CD8-positive, alpha-beta memory T cell (primary cell): ENCODE results near the gene SUPT4H1. TPM values are rescaled to one million over a fixed set of nuclear protein-coding genes. Genes with fewer than 3 reads are reported as not detected.
"Not testable (repeated sequence)": the region's sequence is repeated elsewhere in the genome, so short reads cannot be mapped to it uniquely, and the experiment has no call there.

Experiments
- CTCF ChIA-PET: fragments of 350-600 bp; sonication (Branson Sonifier 250); formaldehyde crosslinking; loops from one replicate; lab custom pipeline; 2021; ENCODE audit warnings: antibody characterized with exemption; lab: Charles Lee
- POLR2A ChIA-PET: fragments of 350-600 bp; sonication (Branson Sonifier 250); formaldehyde crosslinking; loops from one replicate; lab custom pipeline; 2021; ENCODE audit warnings: antibody characterized with exemption; lab: Charles Lee
- DNase-seq, 5 donors: peaks; one replicate each; pipeline versions ENCODE4 v3.0.0 to v3.0.0-alpha.2; 2020 to 2022; ENCODE audit warnings: mixed read lengths in 1 of 5
- H3K27ac ChIP-seq: one replicate; pipeline ENCODE4 v1.7.0; 2013; ENCODE audit warnings: low read depth, mild to moderate bottlenecking, low read length, moderate library complexity
- H3K27me3 ChIP-seq: 2 replicates; pipeline ENCODE4 v1.7.0; 2013; ENCODE audit warnings: low read length, mild to moderate bottlenecking; ENCODE audit not compliant: insufficient read depth, poor library complexity, severe bottlenecking
- H3K36me3 ChIP-seq: 2 replicates; pipeline ENCODE4 v1.7.0; 2013; ENCODE audit warnings: mild to moderate bottlenecking, low read length, moderate library complexity; ENCODE audit not compliant: insufficient read depth
- H3K4me1 ChIP-seq: 2 replicates; pipeline ENCODE4 v1.7.0; 2013; ENCODE audit warnings: mild to moderate bottlenecking, low read length, moderate library complexity; ENCODE audit not compliant: insufficient read depth
- H3K4me3 ChIP-seq: 2 replicates; pipeline ENCODE4 v1.7.0; 2013; ENCODE audit warnings: mild to moderate bottlenecking, low read length
- H3K9me3 ChIP-seq: 2 replicates; pipeline ENCODE4 v1.7.0; 2013; ENCODE audit warnings: mild to moderate bottlenecking, low read length
- H3K27ac Mint-ChIP-seq, 8 donors: one replicate each; pipeline ENCODE4 v1.8.0; 2020 to 2021; ENCODE audit warnings: mixed read lengths in 8 of 8, mild to moderate bottlenecking in 6 of 8, inconsistent platforms in 3 of 8, moderate library complexity in 3 of 8
- H3K27me3 Mint-ChIP-seq, 2 donors: one replicate each; pipeline ENCODE4 v1.8.0; 2020 to 2021; ENCODE audit warnings: mixed read lengths in 2 of 2, mild to moderate bottlenecking in 1 of 2, moderate library complexity in 1 of 2
- H3K36me3 Mint-ChIP-seq, 3 donors: one replicate each; pipeline ENCODE4 v1.8.0; 2020 to 2021; ENCODE audit warnings: mixed read lengths in 3 of 3, inconsistent platforms in 1 of 3, mild to moderate bottlenecking in 1 of 3
- H3K4me1 Mint-ChIP-seq, 3 donors: one replicate each; pipeline ENCODE4 v1.8.0; 2020 to 2021; ENCODE audit warnings: mixed read lengths in 3 of 3, inconsistent platforms in 1 of 3, mild to moderate bottlenecking in 1 of 3
- H3K4me3 Mint-ChIP-seq, 7 donors: one replicate each; pipeline ENCODE4 v1.8.0; 2020 to 2021; ENCODE audit warnings: mixed read lengths in 7 of 7, mild to moderate bottlenecking in 6 of 7, moderate library complexity in 4 of 7, inconsistent platforms in 2 of 7
- H3K9me3 Mint-ChIP-seq, 5 donors: one replicate each; pipeline ENCODE4 v1.8.0; 2020 to 2022; ENCODE audit warnings: mixed read lengths in 5 of 5, mild to moderate bottlenecking in 3 of 5, moderate library complexity in 2 of 5, inconsistent platforms in 1 of 5
- polyA plus RNA-seq: library from polyadenylated mRNA; unstranded; fragments of 300-500 nt; fragmentation: Illumina TruSeq; gene quantifications from one replicate; pipeline ENCODE4 v1.2.3, GENCODE V29; 2021
- total RNA-seq, 2 experiments: library from RNA; stranded (reverse); gene quantifications; one replicate each; pipeline ENCODE4 v1.2.3, GENCODE V29; 2021

Gene SUPT4H1
- 100 to 1,000 TPM; 145 to 149 TPM for total RNA-seq
- 97.5 TPM for polyA plus RNA-seq

DNA sequence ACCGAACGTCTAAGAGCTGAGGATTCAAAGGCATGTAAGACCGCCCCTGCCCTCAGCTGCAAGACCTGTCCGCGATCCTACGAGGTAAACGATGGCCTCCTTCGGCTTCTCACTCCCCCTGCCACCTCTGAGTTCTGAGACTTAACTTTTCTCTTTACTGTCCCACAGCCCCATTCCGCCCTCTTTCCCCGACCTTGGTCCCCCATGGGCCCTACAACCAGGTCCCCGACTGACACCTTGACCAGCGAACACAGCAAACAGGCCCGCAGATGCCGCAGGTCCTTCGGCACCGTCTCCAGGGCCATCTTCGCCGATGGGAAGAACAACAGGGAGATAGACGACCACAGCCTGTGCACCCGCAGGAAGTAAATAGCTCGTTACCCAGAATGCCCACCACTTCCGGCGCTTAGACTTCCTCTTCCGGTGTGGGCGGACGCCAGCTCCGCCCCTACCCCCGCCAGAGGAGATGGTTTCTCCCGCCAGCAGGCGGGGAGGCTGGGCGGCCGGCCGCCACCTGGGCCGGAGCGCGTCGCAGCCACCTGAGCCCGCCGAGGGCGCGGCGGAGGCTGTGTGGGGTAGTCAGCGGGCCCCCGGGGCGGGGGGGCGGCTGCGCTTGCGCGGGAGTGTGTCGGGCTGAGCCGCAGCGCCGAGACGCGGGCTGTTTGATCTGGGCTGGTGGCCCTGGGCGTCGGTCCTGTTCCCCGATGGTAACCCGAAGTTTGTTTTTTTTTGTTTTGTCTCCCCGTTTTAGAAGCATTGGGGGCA is at the start of gene SUPT4H1:
TSS of gene SUPT4H1 (minus strand) at position 371 of the 765 bp plus-strand sequence. CDS start at position 305, 66 bp downstream.
- Mint-ChIP-seq H3K27me3 (no peaks in the 10 kb centered on the region), H3K36me3 (peaks cover 18 to 66% (median 22%) of the 10 kb centered on the region in 3 donors), H3K9me3 (no peaks in the 10 kb centered on the region), H3K4me1 (peaks cover 42 to 68% (median 63%) of the 10 kb centered on the region in 3 donors), H3K27ac (peak within 1 kb of the TSS; percentile 95 to 100 (median 98)), H3K4me3 (peak within 1 kb of the TSS; percentile 95 to 100 (median 99))
- peak; percentile 84 to 95 (median 90) for DNase-seq
- Histone ChIP-seq H3K4me1 (peaks cover 40% of the 10 kb centered on the region), H3K27me3 (no peaks in the 10 kb centered on the region), H3K27ac (peak within 1 kb of the TSS; percentile 93), H3K9me3 (no peaks in the 10 kb centered on the region), H3K4me3 (peak within 1 kb of the TSS; percentile 98), H3K36me3 (peaks cover 29% of the 10 kb centered on the region)
- CTCF ChIA-PET: interaction anchor here (1.1 to 8.7 kb wide), 12 partner anchors 9 to 166 kb away, joined by 3 to 97 read pairs (median 4); partner anchors contain the start of genes HSF5 and RNF43
- POLR2A ChIA-PET: interaction anchor here (0.7 to 7.0 kb wide), 16 partner anchors 8 to 653 kb away, joined by 3 to 108 read pairs (median 7); partner anchors contain the start of genes HSF5, RNF43, SRSF1 and TSPOAP1

GRCh38 chr17:58401287-58401686 is 49.3 kb upstream of the SUPT4H1 start:
- H3K4me1 ChIP-seq: no peaks in the 10 kb centered on the region
- no peaks in the 10 kb centered on the region for H3K27me3 Mint-ChIP-seq
- CTCF ChIA-PET: no interaction called here
- POLR2A ChIA-PET: no interaction called here
- H3K27ac ChIP-seq: no peak overlapping the region
- H3K27me3 ChIP-seq: no peaks in the 10 kb centered on the region
- H3K9me3 Mint-ChIP-seq: no peaks in the 10 kb centered on the region
- peaks cover 0 to 6% (median 0%) of the 10 kb centered on the region in 3 donors for H3K4me1 Mint-ChIP-seq
- H3K4me3 ChIP-seq: no peak overlapping the region
- no peak for DNase-seq
- no peaks in the 10 kb centered on the region for H3K36me3 ChIP-seq
- peaks cover 0 to 2% (median 0%) of the 10 kb centered on the region in 3 donors for H3K36me3 Mint-ChIP-seq
- H3K27ac Mint-ChIP-seq: peak overlapping the region in 1 of 8 donors; percentile 17
- H3K9me3 ChIP-seq: no peaks in the 10 kb centered on the region
- no peak overlapping the region for H3K4me3 Mint-ChIP-seq

DNA sequence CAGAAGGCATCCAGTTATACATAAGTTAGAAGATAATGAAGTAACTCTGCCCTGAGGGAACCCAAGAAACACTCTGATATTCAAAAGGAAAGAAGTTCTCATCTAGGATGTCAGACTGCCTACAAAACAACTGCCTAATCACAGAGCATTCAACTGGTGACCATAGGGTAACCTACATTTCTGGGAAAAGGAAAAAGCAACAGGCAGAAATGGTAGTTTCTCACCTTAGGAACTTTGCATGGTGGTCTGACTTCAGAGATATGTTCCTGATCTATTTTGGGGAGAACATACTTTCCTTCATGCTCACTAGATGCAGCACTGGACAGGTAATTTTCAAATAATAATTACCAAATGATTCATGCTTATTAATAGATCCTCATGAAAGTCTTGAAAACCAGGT is 48.8 kb upstream of the SUPT4H1 start:
- Histone ChIP-seq H3K9me3 (no peaks in the 10 kb centered on the region), H3K4me3 (no peak overlapping the region), H3K36me3 (no peaks in the 10 kb centered on the region), H3K4me1 (no peaks in the 10 kb centered on the region), H3K27me3 (no peaks in the 10 kb centered on the region), H3K27ac (no peak overlapping the region)
- Mint-ChIP-seq H3K27me3 (no peaks in the 10 kb centered on the region), H3K4me3 (no peak overlapping the region), H3K36me3 (peaks cover 0 to 2% (median 0%) of the 10 kb centered on the region in 3 donors), H3K4me1 (peaks cover 0 to 6% (median 0%) of the 10 kb centered on the region in 3 donors), H3K27ac (no peak overlapping the region), H3K9me3 (no peaks in the 10 kb centered on the region)
- no peak for DNase-seq
- CTCF ChIA-PET: interaction anchor here (0.8 kb wide), 1 partner anchor 151 kb away, joined by 3 read pairs; no protein-coding TSS in a partner anchor
- POLR2A ChIA-PET: no interaction called here

DNA sequence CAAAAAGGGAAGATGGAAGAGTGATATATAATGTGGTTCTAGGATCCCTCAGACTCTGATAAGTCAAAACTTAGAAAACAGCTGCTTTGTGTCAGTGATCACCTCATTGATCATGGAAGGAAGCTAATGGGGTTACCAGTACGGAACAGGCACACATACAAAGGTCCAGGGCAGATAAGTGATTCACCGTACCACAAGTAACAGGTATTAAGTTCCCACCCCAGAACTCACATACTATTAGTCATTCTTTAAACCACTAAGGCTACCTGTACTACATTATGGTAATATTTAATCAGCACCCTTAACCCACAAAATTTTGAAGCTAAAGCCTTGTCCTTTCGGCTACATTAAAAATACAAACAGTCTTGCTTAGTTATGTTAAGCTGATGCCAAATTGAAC is 48.0 kb upstream of the SUPT4H1 start:
- DNase-seq: no peak
- Histone ChIP-seq H3K27me3 (no peaks in the 10 kb centered on the region), H3K36me3 (no peaks in the 10 kb centered on the region), H3K4me3 (no peak overlapping the region), H3K27ac (no peak overlapping the region), H3K9me3 (no peaks in the 10 kb centered on the region), H3K4me1 (no peaks in the 10 kb centered on the region)
- Mint-ChIP-seq H3K36me3 (peaks cover 0 to 2% (median 0%) of the 10 kb centered on the region in 3 donors), H3K4me1 (peaks cover 0 to 6% (median 0%) of the 10 kb centered on the region in 3 donors), H3K4me3 (no peak overlapping the region), H3K27me3 (no peaks in the 10 kb centered on the region), H3K9me3 (no peaks in the 10 kb centered on the region), H3K27ac (peak overlapping the region in 1 of 8 donors; percentile 83)
- ChIA-PET CTCF (interaction anchor here (0.8 to 1.0 kb wide), 2 partner anchors 13 to 150 kb away, joined by 3 read pairs; no protein-coding TSS in a partner anchor), POLR2A (no interaction called here)

GRCh38 chr17:58398574-58399266 is 46.7 kb upstream of the SUPT4H1 start:
- POLR2A ChIA-PET: no interaction called here
- Mint-ChIP-seq H3K9me3 (no peaks in the 10 kb centered on the region), H3K4me1 (peaks cover 0 to 6% (median 0%) of the 10 kb centered on the region in 3 donors), H3K27me3 (no peaks in the 10 kb centered on the region), H3K36me3 (peaks cover 0 to 7% (median 2%) of the 10 kb centered on the region in 3 donors), H3K27ac (peak overlapping the region in 1 of 8 donors; percentile 66), H3K4me3 (no peak overlapping the region)
- Histone ChIP-seq H3K4me3 (no peak overlapping the region), H3K9me3 (no peaks in the 10 kb centered on the region), H3K27me3 (no peaks in the 10 kb centered on the region), H3K4me1 (no peaks in the 10 kb centered on the region), H3K36me3 (no peaks in the 10 kb centered on the region), H3K27ac (no peak overlapping the region)
- CTCF ChIA-PET: no interaction called here
- DNase-seq: no peak

DNA sequence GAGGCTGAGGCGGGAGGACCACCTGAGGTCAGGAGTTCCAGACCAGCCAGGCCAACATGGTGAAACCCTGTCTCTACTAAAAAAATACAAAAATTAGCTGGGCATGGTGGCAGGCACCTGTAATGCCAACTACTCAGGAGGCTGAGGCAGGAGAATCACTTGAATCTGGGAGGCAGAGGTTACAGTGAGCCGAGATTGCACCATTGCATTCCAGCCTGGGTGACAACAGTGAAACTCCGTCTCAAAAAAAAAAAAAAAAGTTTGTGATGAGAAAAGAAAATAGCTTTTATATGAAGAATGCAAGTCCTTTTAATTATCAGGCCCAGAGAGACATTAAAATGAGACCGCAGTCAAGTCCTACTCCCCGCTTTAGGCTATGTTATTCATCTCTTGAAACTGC is 45.4 kb upstream of the SUPT4H1 start:
- H3K36me3 ChIP-seq, H3K36me3 Mint-ChIP-seq, DNase-seq, POLR2A ChIA-PET, H3K9me3 ChIP-seq, H3K27me3 ChIP-seq, H3K27me3 Mint-ChIP-seq, H3K4me3 ChIP-seq, H3K27ac Mint-ChIP-seq, H3K4me1 ChIP-seq, H3K4me1 Mint-ChIP-seq, H3K27ac ChIP-seq, H3K9me3 Mint-ChIP-seq, H3K4me3 Mint-ChIP-seq: not testable (repeated sequence)
- CTCF ChIA-PET: interaction anchor here (1.5 kb wide), 1 partner anchor 80 kb away, joined by 6 read pairs; no protein-coding TSS in a partner anchor

DNA sequence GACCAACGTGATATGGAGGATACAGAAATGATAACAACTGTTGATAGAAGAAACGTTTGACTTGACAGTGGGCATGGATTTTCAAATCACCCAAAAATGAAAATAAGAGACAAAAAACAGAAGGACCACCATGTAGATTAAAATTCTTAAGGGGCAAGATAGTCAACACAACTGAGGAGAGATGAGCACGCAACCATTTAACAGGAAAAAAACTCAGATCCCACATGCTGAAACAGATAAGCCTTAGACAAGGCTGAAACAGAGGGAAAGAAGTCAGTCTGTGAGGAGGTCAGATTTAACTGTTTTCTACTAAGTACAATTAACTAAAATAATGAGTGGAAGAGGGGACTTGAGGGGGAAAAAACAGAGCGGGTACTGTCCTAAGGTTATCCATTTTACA is 44.2 kb upstream of the SUPT4H1 start:
- H3K27ac ChIP-seq: no peak overlapping the region
- no peaks in the 10 kb centered on the region for H3K36me3 ChIP-seq
- H3K9me3 ChIP-seq: no peaks in the 10 kb centered on the region
- DNase-seq: no peak
- CTCF ChIA-PET: interaction anchor here (1.5 kb wide), 1 partner anchor 79 kb away, joined by 6 read pairs; no protein-coding TSS in a partner anchor
- H3K4me1 ChIP-seq: no peaks in the 10 kb centered on the region
- Mint-ChIP-seq H3K36me3 (peaks cover 0 to 7% (median 4%) of the 10 kb centered on the region in 3 donors), H3K9me3 (no peaks in the 10 kb centered on the region), H3K4me3 (no peak overlapping the region), H3K4me1 (no peaks in the 10 kb centered on the region), H3K27ac (no peak overlapping the region), H3K27me3 (no peaks in the 10 kb centered on the region)
- POLR2A ChIA-PET: no interaction called here
- no peaks in the 10 kb centered on the region for H3K27me3 ChIP-seq
- no peak overlapping the region for H3K4me3 ChIP-seq
